ENCODE results near the gene IFT81.

Gene IFT81

DNA sequence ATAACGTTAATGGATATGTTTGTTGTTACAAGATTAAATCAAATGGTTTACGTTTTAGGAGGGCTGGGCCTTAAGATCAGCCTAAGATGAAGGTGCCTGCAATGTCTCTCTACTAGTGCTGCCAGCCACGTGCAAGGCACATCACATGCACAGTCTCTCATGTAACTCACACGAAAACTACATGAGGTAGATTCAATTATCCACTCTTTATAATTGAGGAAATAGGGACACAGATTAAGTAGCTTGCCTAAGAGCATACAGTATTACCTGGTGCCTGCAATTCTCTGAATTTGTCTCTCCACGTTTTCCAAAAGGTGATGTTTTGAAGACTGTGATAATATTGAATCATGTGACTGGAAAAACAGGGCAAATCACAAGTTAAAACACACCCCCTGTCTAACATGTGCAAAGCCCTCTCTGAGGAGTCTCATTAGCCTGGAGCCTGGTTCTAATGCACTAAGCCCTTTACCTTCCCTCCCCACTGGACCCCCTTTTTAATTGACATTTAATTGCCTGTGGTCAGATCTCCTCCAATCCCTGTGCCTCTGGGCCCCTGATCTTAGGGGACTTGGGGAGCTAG lies 142.3 kb downstream of the IFT81 start:
- no peak for DNase-seq (ENCODE audit: low read depth)
- TF ChIP-seq, protein P1, sequence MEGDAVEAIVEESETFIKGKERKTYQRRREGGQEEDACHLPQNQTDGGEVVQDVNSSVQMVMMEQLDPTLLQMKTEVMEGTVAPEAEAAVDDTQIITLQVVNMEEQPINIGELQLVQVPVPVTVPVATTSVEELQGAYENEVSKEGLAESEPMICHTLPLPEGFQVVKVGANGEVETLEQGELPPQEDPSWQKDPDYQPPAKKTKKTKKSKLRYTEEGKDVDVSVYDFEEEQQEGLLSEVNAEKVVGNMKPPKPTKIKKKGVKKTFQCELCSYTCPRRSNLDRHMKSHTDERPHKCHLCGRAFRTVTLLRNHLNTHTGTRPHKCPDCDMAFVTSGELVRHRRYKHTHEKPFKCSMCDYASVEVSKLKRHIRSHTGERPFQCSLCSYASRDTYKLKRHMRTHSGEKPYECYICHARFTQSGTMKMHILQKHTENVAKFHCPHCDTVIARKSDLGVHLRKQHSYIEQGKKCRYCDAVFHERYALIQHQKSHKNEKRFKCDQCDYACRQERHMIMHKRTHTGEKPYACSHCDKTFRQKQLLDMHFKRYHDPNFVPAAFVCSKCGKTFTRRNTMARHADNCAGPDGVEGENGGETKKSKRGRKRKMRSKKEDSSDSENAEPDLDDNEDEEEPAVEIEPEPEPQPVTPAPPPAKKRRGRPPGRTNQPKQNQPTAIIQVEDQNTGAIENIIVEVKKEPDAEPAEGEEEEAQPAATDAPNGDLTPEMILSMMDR (IDR thresholded peaks at IDR 0.05; ENCODE audit: insufficient read depth, low read depth, low read length, missing control alignments) = no peak
- H3K4me3 ChIP-seq (ENCODE audit: low read depth, low read length) = no peak overlapping the region

DNA sequence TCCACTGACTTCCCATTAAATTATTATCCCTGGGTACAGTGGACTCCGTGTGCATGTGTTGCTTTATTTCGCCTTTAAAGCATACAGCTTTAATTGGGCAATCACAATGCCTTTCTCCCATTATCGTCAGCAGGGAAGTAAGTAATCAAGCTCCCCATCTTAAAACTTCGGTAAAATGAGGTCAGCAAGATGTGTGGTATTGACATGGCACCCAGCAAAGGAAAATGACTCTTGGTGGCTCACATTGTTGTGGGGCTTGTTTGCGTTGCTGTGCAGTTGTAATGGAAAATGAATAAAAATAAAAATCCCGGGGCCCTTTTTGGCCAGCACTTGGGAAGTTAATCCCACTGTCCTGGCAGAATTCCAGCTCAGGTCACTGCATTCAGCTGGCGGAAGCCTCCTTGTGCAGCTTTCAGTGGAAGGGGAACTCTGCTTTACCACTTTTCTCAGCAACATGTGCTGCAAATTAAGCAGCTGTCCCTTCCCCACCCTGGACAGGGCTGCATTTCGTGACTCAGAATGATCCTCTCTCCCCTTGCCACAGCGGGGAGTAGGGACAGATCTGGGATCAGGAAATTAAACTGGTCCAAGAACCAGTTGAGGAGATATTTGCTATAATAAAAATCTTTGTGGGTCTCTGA lies 142.9 kb downstream of the IFT81 start:
- TF ChIP-seq, protein P1 (IDR thresholded peaks at IDR 0.05; ENCODE audit: insufficient read depth, low read depth, low read length, missing control alignments) = no peak
- H3K4me3 ChIP-seq (ENCODE audit: low read depth, low read length) = no peak overlapping the region
- DNase-seq (ENCODE audit: low read depth) = no peak
